Right cardiac atrium (tissue), 5 donors: Measurements from ENCODE around the gene CALD1. TPM values are rescaled to one million over a fixed set of nuclear protein-coding genes. Genes with fewer than 3 reads are reported as not detected.

Source experiments
- ATAC-seq, 2 donors: fragments of 200-7000 bp; cut with Tn5 transposase; one replicate each; pipeline versions ENCODE4 v1.8.0 to v1.9.1; 2020; ENCODE audit warnings: moderate library complexity in 2 of 2, mild to moderate bottlenecking in 1 of 2
- DNase-seq, 3 donors: peaks; one replicate each; pipeline ENCODE4 v3.0.0-alpha.2; 2020
- H3K27ac ChIP-seq: one replicate; pipeline ENCODE4 v1.5.1; 2013; ENCODE audit warnings: mild to moderate bottlenecking, low read length, control low read depth, moderate library complexity
- H3K27me3 ChIP-seq: one replicate; pipeline ENCODE4 v1.6.1; 2013; ENCODE audit not compliant: control insufficient read depth, insufficient read depth
- H3K4me1 ChIP-seq: one replicate; pipeline ENCODE4 v1.6.1; 2013; ENCODE audit warnings: low read length; ENCODE audit not compliant: control insufficient read depth, insufficient read depth
- H3K4me3 ChIP-seq: one replicate; pipeline ENCODE4 v1.5.1; 2013; ENCODE audit warnings: low read length, control low read depth
- H3K9me3 ChIP-seq: one replicate; pipeline ENCODE4 v1.6.1; 2013; ENCODE audit warnings: low read length; ENCODE audit not compliant: control insufficient read depth
- WGBS: extraction: QIAGEN DNeasy Blood & Tissue Kit; methylation state at CpG from one replicate; pipeline ENCODE4 v1.1.7; 2013; 5-methylcytosine and 5-hydroxymethylcytosine counted together
- intact Hi-C, 4 donors: fragments of 100-400 bp; cut with DNase I; formaldehyde crosslinking; loops; one replicate each; pipeline versions ENCODE4 v1.11.0 to v1.14.0; 2022 to 2023
- polyA plus RNA-seq: library from polyadenylated mRNA; stranded (reverse); fragments of 200-250 nt; gene quantifications from one replicate; pipeline ENCODE4 v1.2.3, GENCODE V29; 2013
- total RNA-seq, 4 donors: library from RNA; stranded (reverse); fragmentation: NEBNext Ultra II Directional; extraction: Animal tissue kit (Norgen Biotek cat#: 25700); gene quantifications; one replicate each; pipeline ENCODE4 v1.2.1, GENCODE V29; 2021
- donor health status: healthy with polysubstance abuse.
- donor health status: DM: no; HTN: yes; CAD: no.
- donor health status: DM: no; HTN: no; CAD: no.
- donor health status: DM: no; HTN: yes; CAD: no; lungs with severe emphysema.
- donor health status: DM: yes; HTN: yes; CAD: no.

Gene CALD1
- total and polyA plus RNA-seq, 5 donors = 93.9 to 214 (median 135) TPM

DNA sequence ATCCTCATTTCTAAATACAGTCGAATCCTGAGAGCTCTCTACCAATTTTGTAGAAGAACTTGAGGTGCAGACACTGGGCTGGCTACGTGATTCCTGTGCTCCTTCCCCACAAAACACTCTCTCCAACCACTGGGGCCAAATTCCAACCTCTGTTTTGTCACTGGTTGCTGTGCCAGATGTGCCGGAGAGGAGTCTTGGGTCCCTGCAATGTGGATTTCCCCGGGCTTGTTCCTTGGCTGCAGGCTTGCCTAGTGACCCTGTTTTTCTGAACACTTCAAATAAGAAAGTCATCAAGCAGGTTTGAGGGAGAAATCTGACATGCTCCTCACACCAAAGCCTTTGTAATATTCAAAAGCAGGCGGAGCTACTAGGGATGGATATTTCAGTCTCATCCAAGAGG lies 162.5 kb downstream of the CALD1 start:
- Histone ChIP-seq H3K4me1 (peaks cover 9% of the 10 kb centered on the region), H3K4me3 (no peak overlapping the region), H3K9me3 (no peaks in the 10 kb centered on the region), H3K27me3 (no peaks in the 10 kb centered on the region), H3K27ac (peak overlapping the region; percentile 64)
- intact Hi-C loops = loop anchor here in 1 of 4 donors (5.0 kb wide), 1 partner anchor 250 kb away; no protein-coding TSS in a partner anchor
- DNase-seq = no peak
- no peak for ATAC-seq
- 79% methylated on average over 5 of the region's 5 CpGs for WGBS

DNA sequence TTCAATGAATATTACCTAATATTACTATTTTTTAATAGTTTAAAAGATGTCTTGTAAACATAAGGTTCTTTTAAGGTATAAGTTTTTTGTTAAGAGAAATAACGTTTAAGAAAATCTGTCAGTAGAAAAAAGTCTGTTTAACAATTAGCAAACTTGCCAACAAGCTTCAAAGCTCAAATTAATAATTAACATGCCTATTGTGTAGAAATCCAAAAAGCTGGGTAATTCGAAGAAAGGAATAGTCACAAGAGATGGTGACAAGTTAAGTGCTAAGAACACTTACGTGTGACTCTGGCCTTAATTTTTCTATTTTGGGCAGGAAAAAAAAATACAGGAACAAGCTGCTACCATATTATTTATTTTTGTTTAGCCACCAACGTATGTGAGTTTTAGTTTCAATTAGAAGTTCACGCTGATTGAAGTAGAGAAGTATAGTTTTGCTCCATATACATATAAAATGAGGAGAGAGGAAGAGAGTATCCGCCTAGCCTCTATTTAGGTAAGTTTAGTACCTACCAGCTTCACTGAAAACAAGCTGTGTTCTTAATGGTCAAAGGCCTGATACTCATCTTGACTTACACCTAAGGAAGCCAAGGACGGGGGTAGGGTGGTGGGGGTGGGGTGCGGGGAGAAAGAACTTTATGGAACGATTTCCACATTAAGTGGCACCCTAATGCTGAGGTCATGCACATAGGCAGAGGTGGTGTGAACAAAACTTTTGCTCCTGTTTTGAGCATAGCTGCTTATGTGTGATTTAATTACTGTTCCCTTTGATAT lies 163.4 kb downstream of the CALD1 start:
- intact Hi-C loops = loop anchor here in 1 of 4 donors (5.0 kb wide), 1 partner anchor 251 kb away; no protein-coding TSS in a partner anchor
- H3K27ac ChIP-seq = no peak overlapping the region
- DNase-seq = no peak
- peaks cover 7% of the 10 kb centered on the region for H3K4me1 ChIP-seq
- no peaks in the 10 kb centered on the region for H3K27me3 ChIP-seq
- H3K9me3 ChIP-seq = no peaks in the 10 kb centered on the region
- WGBS = 66% methylated on average over 9 of the region's 9 CpGs
- H3K4me3 ChIP-seq = no peak overlapping the region
- ATAC-seq = no peak

DNA sequence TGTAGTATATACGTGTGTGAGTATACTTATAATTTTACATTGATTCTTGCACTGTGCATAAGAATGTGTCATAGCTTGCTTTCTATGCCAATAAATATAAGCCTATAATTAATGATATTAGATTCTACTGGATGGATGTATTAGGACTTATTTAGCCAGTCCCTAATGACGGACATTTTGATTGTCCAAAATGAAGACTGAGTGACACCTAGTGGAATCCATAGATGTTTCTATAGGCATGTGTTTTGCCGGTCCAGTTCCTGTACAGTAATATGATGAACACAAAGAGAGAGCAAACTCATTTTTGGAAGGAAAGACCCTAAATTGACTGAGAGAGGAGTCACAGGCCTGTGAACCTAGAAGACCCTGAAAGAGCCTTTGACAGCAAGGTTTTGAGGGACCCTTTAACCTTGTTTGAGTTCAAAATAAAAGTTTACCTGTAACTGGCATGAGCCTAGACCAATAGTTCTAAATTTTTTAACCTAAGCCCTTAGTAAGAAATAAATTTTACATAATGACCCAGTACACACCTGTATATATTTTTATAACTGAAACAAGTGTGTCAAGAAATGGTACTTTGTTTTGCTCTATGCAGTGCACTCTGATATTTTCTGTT lies 164.5 kb downstream of the CALD1 start:
- Histone ChIP-seq H3K9me3 (no peaks in the 10 kb centered on the region), H3K4me3 (no peak overlapping the region), H3K27me3 (no peaks in the 10 kb centered on the region), H3K27ac (no peak overlapping the region), H3K4me1 (peaks cover 4% of the 10 kb centered on the region)
- 40% methylated on average over 3 of the region's 3 CpGs for WGBS
- no peak for DNase-seq
- no peak for ATAC-seq
- intact Hi-C loops = loop anchor here in 1 of 4 donors (5.0 kb wide), 1 partner anchor 252 kb away; no protein-coding TSS in a partner anchor

DNA sequence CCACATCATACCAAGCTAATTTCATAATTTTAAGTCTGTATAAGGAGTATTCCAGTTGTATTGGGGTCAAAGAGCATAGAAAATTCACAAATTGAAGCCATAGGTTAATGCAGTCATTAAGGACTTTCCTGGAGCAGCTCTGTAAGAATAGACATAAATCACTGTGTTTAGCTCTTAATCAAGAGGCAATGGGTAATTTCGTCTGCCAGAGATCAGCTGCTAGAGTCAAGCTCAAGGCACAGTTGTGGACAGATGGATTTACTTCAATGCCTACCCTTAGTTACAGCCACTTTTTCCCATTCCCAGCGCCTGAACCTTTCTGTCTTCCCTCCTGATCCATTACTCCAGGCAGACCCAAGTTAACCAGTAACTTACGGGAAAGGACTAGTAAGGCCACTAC lies 166.3 kb downstream of the CALD1 start:
- DNase-seq = no peak
- no peak overlapping the region for H3K27ac ChIP-seq
- H3K27me3 ChIP-seq = no peaks in the 10 kb centered on the region
- 71% methylated on average over 3 of the region's 3 CpGs for WGBS
- H3K4me3 ChIP-seq = no peak overlapping the region
- H3K4me1 ChIP-seq = peaks cover 4% of the 10 kb centered on the region
- H3K9me3 ChIP-seq = no peaks in the 10 kb centered on the region
- no peak for ATAC-seq
- intact Hi-C loops = loop anchor here in 1 of 4 donors (5.0 kb wide), 1 partner anchor 258 kb away; no protein-coding TSS in a partner anchor

DNA sequence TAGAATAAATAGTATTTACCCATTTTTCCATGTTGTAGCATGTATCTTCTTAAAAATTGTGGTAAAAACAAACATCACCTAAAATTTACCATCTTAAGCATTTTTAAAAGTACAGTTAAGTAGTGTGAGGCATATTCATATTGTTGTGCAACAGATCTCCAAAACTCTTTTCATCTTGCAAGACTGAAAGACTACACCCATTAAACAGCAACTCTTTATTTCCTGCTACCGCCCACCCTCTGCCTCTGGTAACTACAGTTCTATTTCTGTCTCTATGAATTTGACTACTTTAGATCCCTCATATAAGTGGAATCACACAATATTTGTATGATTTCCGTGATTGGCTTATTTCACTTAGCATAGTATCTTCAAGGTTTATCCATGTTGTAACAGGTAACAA lies 166.8 kb downstream of the CALD1 start:
- intact Hi-C loops = loop anchor here in 1 of 4 donors (5.0 kb wide), 1 partner anchor 259 kb away; no protein-coding TSS in a partner anchor
- Histone ChIP-seq H3K4me3 (no peak overlapping the region), H3K9me3 (no peaks in the 10 kb centered on the region), H3K27me3 (no peaks in the 10 kb centered on the region), H3K4me1 (peaks cover 4% of the 10 kb centered on the region), H3K27ac (no peak overlapping the region)
- DNase-seq (no peak), ATAC-seq (no peak)
- WGBS = 74% methylated on average over 2 of the region's 2 CpGs

DNA sequence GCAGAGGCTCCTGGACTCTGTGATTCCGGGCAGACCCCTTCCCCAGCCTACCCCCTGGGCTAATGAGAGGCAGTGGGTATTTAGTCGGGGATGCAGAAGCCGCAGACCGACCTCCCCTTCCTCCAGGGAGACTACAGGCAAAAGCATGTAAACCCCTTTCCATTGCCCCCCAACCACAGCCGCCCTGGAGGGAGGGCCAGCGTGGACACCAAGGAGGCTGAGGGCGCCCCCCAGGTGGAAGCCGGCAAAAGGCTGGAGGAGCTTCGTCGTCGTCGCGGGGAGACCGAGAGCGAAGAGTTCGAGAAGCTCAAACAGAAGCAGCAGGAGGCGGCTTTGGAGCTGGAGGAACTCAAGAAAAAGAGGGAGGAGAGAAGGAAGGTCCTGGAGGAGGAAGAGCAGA lies 167.9 kb downstream of the CALD1 start:
- Histone ChIP-seq H3K4me1 (no peaks in the 10 kb centered on the region), H3K4me3 (no peak overlapping the region), H3K27ac (no peak overlapping the region), H3K9me3 (no peaks in the 10 kb centered on the region), H3K27me3 (no peaks in the 10 kb centered on the region)
- 92% methylated on average over 17 of the region's 17 CpGs for WGBS
- DNase-seq = no peak
- intact Hi-C loops = loop anchor here in 1 of 4 donors (5.0 kb wide), 1 partner anchor 260 kb away; no protein-coding TSS in a partner anchor
- no peak for ATAC-seq

DNA sequence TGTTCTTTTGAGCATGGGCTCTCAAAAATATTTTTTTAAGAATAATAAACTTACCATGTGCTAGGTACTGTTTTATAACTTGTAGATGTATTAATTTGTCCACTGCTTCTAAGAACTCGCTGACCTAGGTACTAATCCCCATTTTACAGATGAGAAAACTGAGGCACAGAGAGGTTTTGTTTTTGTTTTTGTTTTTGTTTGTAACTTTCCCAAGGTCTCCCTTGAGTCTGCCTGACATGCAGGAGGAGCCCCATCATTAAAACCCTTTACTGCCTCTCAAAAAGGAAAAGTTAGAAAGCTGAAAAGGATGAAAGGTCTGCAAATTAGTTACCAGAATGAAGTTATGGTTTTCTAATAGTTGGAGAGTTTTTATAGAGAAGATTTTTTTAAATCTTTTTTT lies 168.4 kb downstream of the CALD1 start:
- no peak overlapping the region for H3K4me3 ChIP-seq
- no peaks in the 10 kb centered on the region for H3K27me3 ChIP-seq
- WGBS = 95% methylated on average over 1 of the region's 1 CpG
- H3K4me1 ChIP-seq = no peaks in the 10 kb centered on the region
- no peak for DNase-seq
- H3K9me3 ChIP-seq = no peaks in the 10 kb centered on the region
- H3K27ac ChIP-seq = no peak overlapping the region
- intact Hi-C loops = loop anchor here in 1 of 4 donors (5.0 kb wide), 1 partner anchor 261 kb away; no protein-coding TSS in a partner anchor
- ATAC-seq = no peak

DNA sequence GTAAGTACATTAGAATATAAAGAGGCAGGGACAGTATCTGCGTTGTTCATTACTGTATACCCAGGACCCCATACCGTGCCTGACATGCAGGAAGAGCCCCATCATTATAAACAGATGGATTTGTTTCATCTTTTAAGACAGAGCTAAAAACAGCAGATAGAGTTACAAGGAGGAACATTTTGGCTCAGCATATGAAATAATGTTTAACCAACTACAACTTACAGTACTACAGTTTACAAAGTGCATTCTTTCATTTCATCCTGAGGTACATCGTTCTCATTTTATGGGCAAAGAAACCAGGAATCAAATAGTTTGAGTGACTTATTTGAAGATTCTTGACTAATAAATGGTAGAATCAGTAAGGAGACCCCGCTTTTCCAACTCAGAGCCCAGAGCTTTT lies 168.8 kb downstream of the CALD1 start:
- intact Hi-C loops = loop anchor here in 1 of 4 donors (5.0 kb wide), 1 partner anchor 261 kb away; no protein-coding TSS in a partner anchor
- 94% methylated on average over 4 of the region's 4 CpGs for WGBS
- no peaks in the 10 kb centered on the region for H3K4me1 ChIP-seq
- no peaks in the 10 kb centered on the region for H3K9me3 ChIP-seq
- ATAC-seq = no peak
- no peak for DNase-seq
- no peak overlapping the region for H3K27ac ChIP-seq
- no peak overlapping the region for H3K4me3 ChIP-seq
- no peaks in the 10 kb centered on the region for H3K27me3 ChIP-seq

DNA sequence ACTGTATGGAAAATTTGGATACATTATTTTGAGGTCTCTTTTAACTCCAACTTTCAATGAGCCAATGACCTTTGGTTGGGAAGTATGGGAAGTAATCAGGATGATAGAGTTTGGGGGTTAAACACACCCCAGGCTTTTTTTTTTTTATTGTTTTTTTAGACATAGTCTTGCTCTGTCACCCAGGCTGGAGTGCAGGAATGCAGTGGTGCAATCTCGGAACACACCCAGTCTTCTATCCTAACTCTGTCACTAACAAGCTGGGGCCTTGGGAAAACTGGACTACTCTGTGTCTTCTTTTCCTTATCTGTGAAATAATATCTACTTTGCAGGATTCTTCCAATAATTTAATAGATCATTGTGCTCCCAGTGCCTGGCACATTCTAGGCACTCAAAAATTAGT lies 169.3 kb downstream of the CALD1 start:
- no peaks in the 10 kb centered on the region for H3K27me3 ChIP-seq
- H3K9me3 ChIP-seq = no peaks in the 10 kb centered on the region
- H3K27ac ChIP-seq = no peak overlapping the region
- no peaks in the 10 kb centered on the region for H3K4me1 ChIP-seq
- DNase-seq (no peak), ATAC-seq (no peak)
- no peak overlapping the region for H3K4me3 ChIP-seq
- intact Hi-C loops = loop anchor here in 1 of 4 donors (5.0 kb wide), 1 partner anchor 261 kb away; no protein-coding TSS in a partner anchor
- WGBS = 78% methylated on average over 1 of the region's 1 CpG

DNA sequence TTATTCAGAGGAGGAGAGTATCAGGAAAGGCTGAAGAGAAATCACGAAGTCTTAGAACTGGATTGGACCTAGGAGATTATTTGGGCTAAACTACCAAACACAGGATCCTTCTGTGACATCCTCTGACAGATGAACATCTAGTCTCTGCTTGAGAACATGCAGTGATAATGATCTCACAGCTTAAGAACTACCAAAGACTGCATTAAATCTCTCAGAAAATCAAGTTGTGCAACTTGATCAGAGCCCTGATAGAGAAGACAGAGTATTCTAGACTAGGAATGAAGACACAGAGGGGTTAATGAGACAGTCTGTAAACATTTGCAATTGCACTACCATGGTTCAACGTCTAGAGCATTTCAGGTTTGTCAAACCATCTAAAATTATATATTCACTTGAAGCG lies 169.7 kb downstream of the CALD1 start:
- Histone ChIP-seq H3K27ac (no peak overlapping the region), H3K9me3 (no peaks in the 10 kb centered on the region), H3K4me3 (no peak overlapping the region), H3K27me3 (no peaks in the 10 kb centered on the region), H3K4me1 (no peaks in the 10 kb centered on the region)
- WGBS = 71% methylated on average over 3 of the region's 3 CpGs
- intact Hi-C loops = loop anchor here in 1 of 4 donors (5.0 kb wide), 1 partner anchor 262 kb away; no protein-coding TSS in a partner anchor
- ATAC-seq = no peak
- DNase-seq = no peak
